ENCODE data around the gene CAMKMT. TPM values are rescaled to one million over a fixed set of nuclear protein-coding genes. Genes with fewer than 3 reads are reported as not detected.

The CAMKMT gene
- total RNA-seq, 6 donors from 2014 or later: 7.7 to 17.8 (median 12.2) TPM

DNA sequence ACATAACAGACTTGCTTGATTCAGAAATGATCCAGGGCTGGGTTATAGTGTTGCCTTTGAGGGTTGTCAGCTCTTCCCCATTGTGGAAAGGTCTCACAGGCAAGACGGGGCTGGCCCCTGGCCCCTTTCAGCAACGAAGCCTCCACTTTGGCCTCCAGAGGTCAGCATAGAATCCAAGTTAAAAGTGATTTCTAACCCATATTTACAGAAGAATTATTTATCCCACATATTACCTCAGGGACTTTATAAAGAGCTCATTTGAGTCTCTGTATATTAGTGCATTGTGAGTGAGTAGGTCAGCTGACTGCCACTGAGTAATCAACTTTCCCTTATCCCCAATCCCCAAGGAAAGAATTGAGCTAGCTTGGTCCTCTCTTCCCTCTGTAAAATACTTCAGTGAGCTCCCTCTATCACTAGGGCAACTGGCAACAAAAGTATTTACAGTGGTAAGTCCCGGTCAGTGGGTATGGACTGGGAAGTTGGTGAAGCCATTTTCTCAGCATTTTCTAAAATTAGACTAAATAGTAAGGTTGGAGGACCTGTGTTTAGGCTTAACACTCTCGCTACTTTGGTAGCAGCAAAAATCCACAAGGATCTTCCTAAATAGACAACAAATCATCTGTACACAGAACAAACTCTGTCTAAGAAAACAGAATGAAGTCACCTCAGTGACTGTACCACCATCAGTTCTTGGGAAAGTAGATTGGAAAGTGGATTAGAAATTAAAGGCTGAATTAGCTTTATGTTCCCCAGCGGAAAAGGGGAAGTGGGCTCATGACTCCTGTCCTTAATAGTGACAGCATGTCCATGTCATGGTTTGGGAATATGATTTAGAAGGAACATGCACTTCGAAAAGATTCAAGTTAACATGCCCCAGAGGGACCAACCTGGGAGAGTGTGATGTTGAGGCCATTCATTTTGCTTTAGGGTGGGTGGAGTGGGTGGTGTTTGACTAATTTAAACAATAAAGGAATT, 408.8 kb downstream of the CAMKMT start:
- Histone ChIP-seq H3K27ac (no peak overlapping the region), H3K36me3 (no peaks in the 10 kb centered on the region), H3K9me3 (no peaks in the 10 kb centered on the region), H3K4me3 (no peak overlapping the region), H3K4me1 (no peaks in the 10 kb centered on the region), H3K27me3 (no peaks in the 10 kb centered on the region)
- DNase-seq (no peak), ATAC-seq (ENCODE audit: low FRiP score in 2 of 2) (no peak)
- WGBS, 2 donors: 81 to 83% methylated on average over 5 to 6 of the region's 6 CpGs
- TF ChIP-seq, protein P1, sequence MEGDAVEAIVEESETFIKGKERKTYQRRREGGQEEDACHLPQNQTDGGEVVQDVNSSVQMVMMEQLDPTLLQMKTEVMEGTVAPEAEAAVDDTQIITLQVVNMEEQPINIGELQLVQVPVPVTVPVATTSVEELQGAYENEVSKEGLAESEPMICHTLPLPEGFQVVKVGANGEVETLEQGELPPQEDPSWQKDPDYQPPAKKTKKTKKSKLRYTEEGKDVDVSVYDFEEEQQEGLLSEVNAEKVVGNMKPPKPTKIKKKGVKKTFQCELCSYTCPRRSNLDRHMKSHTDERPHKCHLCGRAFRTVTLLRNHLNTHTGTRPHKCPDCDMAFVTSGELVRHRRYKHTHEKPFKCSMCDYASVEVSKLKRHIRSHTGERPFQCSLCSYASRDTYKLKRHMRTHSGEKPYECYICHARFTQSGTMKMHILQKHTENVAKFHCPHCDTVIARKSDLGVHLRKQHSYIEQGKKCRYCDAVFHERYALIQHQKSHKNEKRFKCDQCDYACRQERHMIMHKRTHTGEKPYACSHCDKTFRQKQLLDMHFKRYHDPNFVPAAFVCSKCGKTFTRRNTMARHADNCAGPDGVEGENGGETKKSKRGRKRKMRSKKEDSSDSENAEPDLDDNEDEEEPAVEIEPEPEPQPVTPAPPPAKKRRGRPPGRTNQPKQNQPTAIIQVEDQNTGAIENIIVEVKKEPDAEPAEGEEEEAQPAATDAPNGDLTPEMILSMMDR (IDR thresholded peaks at IDR 0.05): no peak
- TF ChIP-seq POLR2AphosphoS5 (IDR thresholded peaks at IDR 0.05) (no peak), POLR2A (IDR thresholded peaks at IDR 0.05) (no peak), EP300 (IDR thresholded peaks at IDR 0.05) (no peak)

DNA sequence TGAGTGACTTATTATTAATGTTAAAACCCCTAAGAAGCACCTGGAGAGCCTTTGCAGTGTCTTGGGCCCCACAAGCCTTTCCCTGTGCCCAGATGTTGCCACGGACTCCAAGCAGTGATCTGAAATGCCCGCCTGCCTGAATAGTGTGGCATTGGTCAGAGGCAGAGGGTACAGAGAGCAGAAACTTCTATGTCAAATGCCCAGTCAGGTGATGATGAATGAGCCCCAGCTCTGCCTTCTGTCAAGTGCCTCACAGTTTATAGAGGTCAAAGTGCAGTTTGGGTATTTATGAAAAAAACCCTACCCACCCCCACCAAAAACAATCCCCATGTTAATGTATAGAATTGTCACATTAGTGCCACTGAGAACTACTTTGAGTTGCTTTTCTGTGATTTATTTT, 409.8 kb downstream of the CAMKMT start:
- no peak for TF ChIP-seq POLR2AphosphoS5 (IDR thresholded peaks at IDR 0.05)
- TF ChIP-seq POLR2A (IDR thresholded peaks at IDR 0.05): no peak
- TF ChIP-seq EP300 (IDR thresholded peaks at IDR 0.05): no peak
- TF ChIP-seq, protein P1 (IDR thresholded peaks at IDR 0.05): no peak
- no peak for DNase-seq
- no peaks in the 10 kb centered on the region for H3K4me1 ChIP-seq
- no peaks in the 10 kb centered on the region for H3K36me3 ChIP-seq
- no peaks in the 10 kb centered on the region for H3K9me3 ChIP-seq
- no peak overlapping the region for H3K4me3 ChIP-seq
- ATAC-seq (ENCODE audit: low FRiP score in 2 of 2): no peak
- WGBS, 2 donors: 94 to 100% methylated on average over 2 of the region's 2 CpGs
- no peaks in the 10 kb centered on the region for H3K27me3 ChIP-seq
- H3K27ac ChIP-seq: no peak overlapping the region

DNA sequence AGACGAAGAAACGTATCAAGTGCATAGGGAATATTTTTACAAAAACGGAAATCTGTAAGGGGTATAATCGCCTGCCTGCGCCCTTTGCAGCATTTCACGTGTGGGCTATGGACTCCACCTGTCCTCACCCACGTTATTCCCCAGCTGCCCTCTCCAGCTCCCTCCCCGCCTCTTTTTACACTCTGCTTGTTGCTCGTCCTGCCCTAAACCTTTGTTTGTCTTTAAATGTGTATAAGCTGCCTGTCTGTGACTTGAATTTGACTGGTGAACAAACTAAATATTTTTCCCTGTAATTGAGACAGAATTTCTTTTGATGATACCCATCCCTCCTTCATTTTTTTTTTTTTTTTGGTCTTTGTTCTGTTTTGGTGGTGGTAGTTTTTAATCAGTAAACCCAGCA, 410.4 kb downstream of the CAMKMT start:
- 93 to 96% methylated on average over 9 of the region's 9 CpGs for WGBS, 2 donors
- Histone ChIP-seq H3K9me3 (no peaks in the 10 kb centered on the region), H3K4me1 (no peaks in the 10 kb centered on the region), H3K27ac (no peak overlapping the region), H3K27me3 (no peaks in the 10 kb centered on the region), H3K36me3 (no peaks in the 10 kb centered on the region), H3K4me3 (no peak overlapping the region)
- DNase-seq (no peak), ATAC-seq (ENCODE audit: low FRiP score in 2 of 2) (no peak)
- TF ChIP-seq, protein P1 (IDR thresholded peaks at IDR 0.05): no peak
- TF ChIP-seq POLR2AphosphoS5 (IDR thresholded peaks at IDR 0.05) (no peak), EP300 (IDR thresholded peaks at IDR 0.05) (no peak), POLR2A (IDR thresholded peaks at IDR 0.05) (no peak)

DNA sequence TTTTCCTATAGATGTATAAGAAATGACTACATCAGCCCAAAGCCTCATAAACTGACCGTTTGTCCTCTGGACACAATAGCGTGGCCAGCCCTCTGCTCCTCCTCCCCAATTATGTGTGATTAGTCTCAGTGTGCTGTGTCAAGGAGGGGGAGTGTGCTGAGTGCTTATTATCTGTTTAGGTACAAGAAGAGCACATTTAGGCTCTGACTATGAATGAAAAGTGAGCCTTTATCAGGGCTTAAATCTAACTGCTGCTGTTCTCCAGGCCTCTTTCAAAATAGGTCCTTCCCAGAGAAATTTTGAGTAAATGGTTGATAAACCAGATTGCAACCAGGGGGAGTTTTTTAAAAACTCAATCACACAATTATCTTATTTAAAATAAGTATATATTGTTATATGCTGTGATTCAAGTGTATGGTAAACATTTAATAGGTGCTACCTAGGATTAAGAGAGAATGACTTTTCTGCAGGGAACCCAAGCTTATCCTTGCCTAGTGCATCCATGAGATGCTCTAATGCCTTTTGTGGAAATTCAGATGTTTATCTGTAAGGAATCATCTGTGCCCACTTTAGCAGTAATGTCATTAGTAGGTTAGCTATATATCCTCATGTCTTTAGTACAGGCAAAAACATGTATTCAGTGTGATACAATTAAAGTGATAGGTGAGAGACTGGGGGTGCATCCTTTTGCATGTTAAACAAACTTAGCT, 411.1 kb downstream of the CAMKMT start:
- WGBS, 2 donors: 83 to 85% methylated on average over 2 of the region's 2 CpGs
- no peak for DNase-seq

More for the DNA sequence above, 411.1 kb downstream of the CAMKMT start:
- Histone ChIP-seq H3K9me3 (no peaks in the 10 kb centered on the region), H3K4me1 (no peaks in the 10 kb centered on the region), H3K27ac (no peak overlapping the region), H3K4me3 (no peak overlapping the region), H3K36me3 (no peaks in the 10 kb centered on the region), H3K27me3 (no peaks in the 10 kb centered on the region)
- no peak for ATAC-seq (ENCODE audit: low FRiP score in 2 of 2)
- TF ChIP-seq, protein P1 (IDR thresholded peaks at IDR 0.05): no peak
- no peak for TF ChIP-seq POLR2A (IDR thresholded peaks at IDR 0.05)
- no peak for TF ChIP-seq EP300 (IDR thresholded peaks at IDR 0.05)
- no peak for TF ChIP-seq POLR2AphosphoS5 (IDR thresholded peaks at IDR 0.05)
